Duodenal mucosa (tissue), 2 donors: ENCODE data around the gene DHX57.

Source experiments
- H3K27ac ChIP-seq: one replicate; pipeline ENCODE4 v1.7.0; 2013; ENCODE audit warnings: low read depth, low read length
- H3K27me3 ChIP-seq, 2 donors: one replicate each; pipeline ENCODE4 v1.7.0; 2013; ENCODE audit warnings: low read length in 2 of 2, control low read depth in 1 of 2; ENCODE audit not compliant: insufficient read depth in 2 of 2, control insufficient read depth in 1 of 2
- H3K36me3 ChIP-seq, 2 donors: one replicate each; pipeline ENCODE4 v1.7.0; 2013; ENCODE audit warnings: low read length in 2 of 2, control low read depth in 1 of 2; ENCODE audit not compliant: insufficient read depth in 2 of 2, control insufficient read depth in 1 of 2
- H3K4me1 ChIP-seq, 2 donors: one replicate each; pipeline ENCODE4 v1.7.0; 2013; ENCODE audit warnings: low read length in 2 of 2, control low read depth in 1 of 2; ENCODE audit not compliant: insufficient read depth in 2 of 2, control insufficient read depth in 1 of 2
- H3K4me3 ChIP-seq, 2 donors: one replicate each; pipeline ENCODE4 v1.7.0; 2013; ENCODE audit warnings: low read length in 2 of 2, low read depth in 1 of 2
- H3K9ac ChIP-seq, 2 donors: one replicate each; pipeline ENCODE4 v1.7.0; 2013; ENCODE audit warnings: low read length in 2 of 2, low read depth in 1 of 2
- H3K9me3 ChIP-seq, 2 donors: one replicate each; pipeline ENCODE4 v1.7.0; 2013; ENCODE audit warnings: low read length in 2 of 2, control low read depth in 1 of 2; ENCODE audit not compliant: control insufficient read depth in 1 of 2

DHX57 gene

GRCh38 chr2:38748943-38749804 lies 126.6 kb downstream of the DHX57 start:
- peaks cover 46 to 49% of the 10 kb centered on the region in 2 donors for H3K36me3 ChIP-seq
- no peaks in the 10 kb centered on the region for H3K27me3 ChIP-seq
- peak overlapping the region; percentile 95 to 100 for H3K9ac ChIP-seq
- peak overlapping the region; percentile 96 to 100 for H3K4me3 ChIP-seq
- peaks cover 39 to 50% of the 10 kb centered on the region in 2 donors for H3K4me1 ChIP-seq
- peaks cover 0 to 2% of the 10 kb centered on the region in 2 donors for H3K9me3 ChIP-seq
- H3K27ac ChIP-seq = no peak overlapping the region

- Histone ChIP-seq H3K27ac (no peak overlapping the region), H3K4me1 (peaks cover 39 to 44% of the 10 kb centered on the region in 2 donors), H3K27me3 (no peaks in the 10 kb centered on the region), H3K9ac (peak overlapping the region in 1 of 2 donors; percentile 95), H3K36me3 (peaks cover 49 to 56% of the 10 kb centered on the region in 2 donors), H3K9me3 (peaks cover 0 to 2% of the 10 kb centered on the region in 2 donors), H3K4me3 (peak overlapping the region; percentile 34 to 96)
These were observed 127.3 kb downstream of the DHX57 start for GRCh38 chr2:38748391-38748790.

- peak overlapping the region; percentile 31 to 34 for H3K4me3 ChIP-seq
- no peak overlapping the region for H3K27ac ChIP-seq
- no peaks in the 10 kb centered on the region for H3K27me3 ChIP-seq
- peak overlapping the region; percentile 43 to 95 for H3K9ac ChIP-seq
- H3K9me3 ChIP-seq = peaks cover 0 to 2% of the 10 kb centered on the region in 2 donors
- H3K4me1 ChIP-seq = peaks cover 40 to 44% of the 10 kb centered on the region in 2 donors
- H3K36me3 ChIP-seq = peaks cover 49 to 56% of the 10 kb centered on the region in 2 donors
These were observed 127.9 kb downstream of the DHX57 start for GRCh38 chr2:38747819-38748218.
